Putamen (tissue), 1 donor: ENCODE measurements around the gene ZNF778.
"Not testable (repeated sequence)": the region's sequence is repeated elsewhere in the genome, so short reads cannot be mapped to it uniquely, and the experiment has no call there.

Experiments used
- DNase-seq: peaks from one replicate; pipeline ENCODE4 v3.0.0-alpha.2; 2016; ENCODE audit warnings: low spot score

The ZNF778 gene

DNA sequence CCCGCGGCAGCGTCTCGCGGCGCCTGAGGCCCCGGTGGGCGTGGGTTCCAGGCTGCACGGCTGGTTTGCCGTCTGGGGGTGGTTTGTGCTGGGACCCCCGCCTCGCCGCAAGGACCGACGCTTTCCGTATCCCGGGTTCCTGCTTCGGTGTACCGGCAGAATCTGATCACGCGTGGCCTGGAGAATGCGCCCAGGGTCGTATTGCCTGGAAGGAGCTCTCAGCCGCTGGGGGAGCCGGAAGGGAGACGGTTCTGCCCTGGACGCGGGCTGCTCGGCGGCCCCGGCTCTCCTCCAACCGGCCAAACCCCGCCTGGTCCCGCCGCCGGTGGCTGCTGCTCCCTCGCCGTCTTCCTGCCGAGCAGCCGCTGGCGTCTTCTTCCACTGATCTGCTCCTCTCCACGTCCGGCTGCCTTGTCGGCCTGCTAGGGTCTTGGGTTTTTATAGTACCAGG, 39.8 kb downstream of the ZNF778 start:
- DNase-seq: no peak

DNA sequence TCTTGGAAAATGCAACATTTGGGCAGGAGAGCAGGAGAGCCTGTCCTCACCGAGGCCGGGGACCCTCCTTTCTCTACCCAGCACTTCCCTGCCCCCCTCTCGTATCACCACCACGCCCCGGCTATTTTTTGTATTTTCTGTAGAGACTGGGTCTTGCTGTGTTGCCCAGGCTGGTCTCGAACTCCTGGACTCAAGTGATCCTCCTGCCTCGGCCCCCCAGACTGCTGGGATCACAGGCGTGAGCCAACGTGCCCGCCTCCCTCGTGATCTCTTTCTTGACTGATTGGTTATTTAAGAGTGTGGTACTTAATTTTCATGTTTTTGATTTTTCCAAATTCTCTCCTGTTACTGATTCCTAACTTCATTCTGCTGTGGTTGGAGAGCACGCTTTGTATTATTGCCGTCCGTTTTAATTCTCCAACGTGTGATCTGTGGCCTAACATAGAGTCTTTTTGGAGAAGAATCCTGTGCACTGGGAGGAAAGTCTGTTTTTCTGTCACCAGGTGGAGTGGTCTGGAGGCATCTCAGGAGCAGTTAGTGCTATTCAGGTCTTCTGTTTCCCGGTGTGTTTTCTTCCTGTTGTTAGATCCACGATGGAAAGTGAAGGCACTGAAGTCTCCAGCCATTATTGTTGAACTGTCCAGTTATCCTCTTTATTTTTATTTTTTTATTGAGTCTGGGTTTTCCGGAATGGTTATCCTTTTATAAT, 40.4 kb downstream of the ZNF778 start:
- DNase-seq: no peak

DNA sequence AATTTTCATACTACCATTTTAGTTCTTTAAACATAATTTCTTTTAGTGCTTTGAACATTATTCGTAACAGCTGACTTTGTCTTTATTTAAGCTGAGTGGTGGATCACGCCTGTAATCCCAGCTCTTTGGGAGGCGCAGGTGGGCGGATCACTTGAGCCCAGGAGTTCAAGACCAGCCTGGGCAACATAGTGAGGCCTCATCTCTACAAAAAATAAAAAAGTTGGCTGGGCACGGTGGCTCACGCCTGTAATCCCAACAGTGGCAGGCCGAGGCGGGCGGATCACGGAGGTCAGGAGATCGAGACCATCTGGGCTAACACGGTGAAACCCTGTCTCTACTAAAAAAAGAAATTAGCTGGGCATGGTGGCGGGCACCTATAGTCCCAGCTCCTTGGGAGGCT, 42.4 kb downstream of the ZNF778 start:
- not testable (repeated sequence) for DNase-seq

DNA sequence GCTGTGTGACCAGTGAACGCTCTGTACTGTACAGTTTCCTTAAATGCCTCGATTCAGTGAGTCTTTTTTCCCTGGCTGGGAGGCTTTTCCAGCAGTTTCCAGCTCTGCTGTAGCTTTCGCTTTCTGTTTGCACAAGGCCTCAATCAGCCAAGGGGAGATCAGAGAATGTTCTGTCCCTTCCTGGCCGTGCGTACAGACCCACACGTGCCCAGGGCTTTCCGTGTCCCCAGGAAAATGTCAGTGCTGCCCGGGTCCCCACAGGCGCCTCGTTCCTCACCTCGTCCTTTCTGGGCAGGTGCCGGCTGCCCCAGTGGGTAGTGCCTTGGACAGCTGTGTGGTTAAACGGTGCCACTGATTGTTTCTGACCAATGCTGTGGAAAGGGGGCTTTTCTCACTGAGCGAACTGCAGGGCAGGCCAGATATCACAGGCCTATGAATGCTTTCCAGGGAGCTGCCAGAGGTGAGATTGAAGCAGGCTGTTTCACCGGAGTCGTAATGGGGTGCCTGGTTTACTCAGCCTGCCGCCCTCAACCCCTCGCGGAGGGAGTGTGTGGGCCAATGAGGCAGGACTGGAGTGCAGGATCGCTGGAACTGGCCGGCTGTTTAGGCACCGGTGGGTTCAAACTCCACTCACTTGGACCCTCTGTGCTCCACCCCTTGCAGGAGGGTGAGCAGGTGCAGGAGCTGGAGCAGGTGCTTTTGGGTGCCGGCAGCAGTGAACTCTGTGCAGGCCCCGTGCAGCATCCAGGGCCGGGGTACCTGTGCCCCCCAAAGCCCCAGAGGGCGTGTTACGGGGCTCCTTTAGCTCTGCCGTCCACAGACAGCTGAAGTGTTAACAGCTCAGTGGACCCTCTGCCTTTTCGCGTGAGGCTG, 44.4 kb downstream of the ZNF778 start:
- no peak for DNase-seq

DNA sequence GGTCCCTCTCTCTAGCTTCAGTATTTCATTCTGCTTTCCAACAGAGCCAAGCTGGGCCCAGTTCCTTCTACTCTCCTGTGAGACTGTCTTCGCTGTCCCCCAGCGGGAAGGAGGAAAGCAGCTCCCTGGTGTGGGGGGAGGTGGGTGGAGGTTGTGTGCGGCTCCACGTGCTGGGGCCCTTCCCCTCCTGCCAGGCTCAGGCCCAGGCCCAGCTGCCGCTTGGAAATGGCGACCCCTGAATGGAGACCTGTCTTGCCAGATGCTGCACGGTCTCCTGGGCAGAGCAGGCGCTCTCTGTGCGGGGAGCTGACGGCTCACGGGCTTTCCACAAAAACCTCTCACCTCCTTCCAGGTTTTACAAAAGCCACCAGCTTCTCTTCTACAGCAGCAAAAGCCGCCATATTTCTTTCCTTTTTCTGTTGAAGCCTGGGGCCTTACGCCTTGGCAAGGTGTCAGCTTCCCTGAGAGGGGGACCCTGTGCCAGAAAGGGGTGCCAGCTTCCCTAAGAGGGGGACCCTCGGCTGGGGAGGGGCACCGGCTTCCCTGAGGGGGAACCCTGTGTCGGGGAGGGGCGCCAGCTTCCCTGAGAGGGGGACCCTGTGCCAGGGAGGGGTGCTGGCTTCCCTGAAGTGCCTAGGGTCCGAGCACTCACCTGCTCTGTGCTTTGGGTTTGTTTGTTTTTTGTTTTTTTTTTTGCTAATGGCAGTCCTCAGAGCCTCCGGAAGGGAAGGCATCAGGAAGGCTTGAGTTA, 47.5 kb downstream of the ZNF778 start:
- DNase-seq: no peak

DNA sequence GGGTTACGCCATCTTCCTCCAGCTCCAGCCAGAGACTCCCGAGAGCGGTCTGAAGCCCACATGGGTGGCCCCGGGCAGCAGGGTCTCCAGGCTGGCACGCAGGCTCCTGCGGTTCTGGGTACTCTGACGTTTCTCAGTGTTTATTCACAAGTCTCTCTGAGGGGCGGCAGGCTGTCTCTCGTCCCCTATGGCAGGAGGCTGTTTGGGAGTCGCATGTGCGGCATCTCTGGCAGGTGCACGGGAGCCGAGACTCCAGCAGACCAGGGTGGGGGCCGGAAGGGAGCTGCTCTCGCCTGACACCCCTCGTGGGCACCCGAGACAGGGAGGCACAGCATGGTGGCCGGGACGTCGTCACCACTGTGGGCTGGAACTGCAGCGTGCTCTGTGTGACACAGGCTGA, 48.1 kb downstream of the ZNF778 start:
- no peak for DNase-seq

DNA sequence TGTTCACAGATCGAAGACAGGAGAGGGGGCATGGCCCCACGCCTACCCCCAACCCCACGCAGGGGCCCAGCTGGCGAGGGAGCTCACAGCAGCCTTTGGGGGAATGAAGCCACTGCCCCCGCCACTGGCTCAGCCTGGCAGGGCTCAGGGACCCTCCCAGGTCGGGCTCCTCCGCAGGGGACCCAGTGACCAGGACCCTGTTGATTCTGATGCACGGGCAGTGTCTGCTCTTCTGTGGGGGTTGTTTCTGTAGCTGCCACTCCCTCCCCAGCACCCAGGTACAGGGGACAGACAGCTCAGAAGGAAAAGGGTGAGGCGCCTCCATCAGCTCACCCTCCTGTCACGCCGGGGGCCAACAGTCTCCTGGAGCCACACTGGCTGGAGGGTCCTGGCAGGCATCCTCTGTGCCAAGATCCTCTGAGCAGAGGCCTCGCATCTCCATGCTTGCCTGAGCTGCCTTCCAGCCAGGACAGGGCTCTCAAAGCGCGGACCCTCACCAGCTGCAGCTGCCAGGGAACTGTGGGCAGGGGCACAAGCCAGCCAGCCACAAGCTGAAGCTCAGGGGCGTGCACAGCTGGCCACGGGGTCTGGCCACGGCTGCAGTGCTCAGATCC, 49.1 kb downstream of the ZNF778 start:
- no peak for DNase-seq

DNA sequence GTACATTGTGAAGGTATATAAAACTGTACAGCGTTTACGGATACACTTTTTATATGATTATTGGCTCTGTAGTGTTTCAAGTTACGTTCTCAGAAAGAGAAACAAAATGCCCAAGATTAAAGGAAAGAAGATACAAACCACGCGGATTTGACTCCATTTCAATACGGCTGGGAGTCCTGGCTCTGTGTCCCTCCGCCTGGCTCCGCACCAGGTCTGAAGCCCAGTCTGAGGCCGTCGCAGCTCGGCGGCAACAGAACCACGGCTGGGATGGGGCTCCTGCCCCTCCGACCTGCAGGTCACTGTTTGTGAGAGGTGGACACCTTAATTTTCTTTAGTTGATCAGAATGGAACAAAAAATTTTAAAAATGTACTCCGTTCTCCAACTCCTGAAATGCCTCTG, 50.2 kb downstream of the ZNF778 start:
- not testable (repeated sequence) for DNase-seq

DNA sequence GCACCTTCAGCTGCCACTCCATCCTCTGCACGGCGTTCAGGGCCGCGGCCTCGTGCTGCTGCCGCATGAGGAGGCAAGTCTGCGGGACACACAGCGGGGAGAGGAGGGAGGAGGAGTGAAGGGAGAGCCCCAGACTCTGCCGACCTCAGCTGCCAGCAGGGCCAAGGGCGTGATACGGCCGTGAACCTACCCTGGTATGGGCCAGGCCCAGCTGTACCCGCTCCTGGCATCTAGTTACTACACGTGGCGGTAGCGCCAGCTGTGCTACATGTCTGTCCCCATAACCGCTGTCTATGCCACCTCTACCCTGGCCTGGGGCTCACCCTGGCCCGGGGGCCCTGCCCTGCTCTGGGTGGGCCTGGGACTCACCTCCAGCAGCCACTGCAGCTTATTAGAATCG, 51.1 kb downstream of the ZNF778 start:
- DNase-seq: no peak

DNA sequence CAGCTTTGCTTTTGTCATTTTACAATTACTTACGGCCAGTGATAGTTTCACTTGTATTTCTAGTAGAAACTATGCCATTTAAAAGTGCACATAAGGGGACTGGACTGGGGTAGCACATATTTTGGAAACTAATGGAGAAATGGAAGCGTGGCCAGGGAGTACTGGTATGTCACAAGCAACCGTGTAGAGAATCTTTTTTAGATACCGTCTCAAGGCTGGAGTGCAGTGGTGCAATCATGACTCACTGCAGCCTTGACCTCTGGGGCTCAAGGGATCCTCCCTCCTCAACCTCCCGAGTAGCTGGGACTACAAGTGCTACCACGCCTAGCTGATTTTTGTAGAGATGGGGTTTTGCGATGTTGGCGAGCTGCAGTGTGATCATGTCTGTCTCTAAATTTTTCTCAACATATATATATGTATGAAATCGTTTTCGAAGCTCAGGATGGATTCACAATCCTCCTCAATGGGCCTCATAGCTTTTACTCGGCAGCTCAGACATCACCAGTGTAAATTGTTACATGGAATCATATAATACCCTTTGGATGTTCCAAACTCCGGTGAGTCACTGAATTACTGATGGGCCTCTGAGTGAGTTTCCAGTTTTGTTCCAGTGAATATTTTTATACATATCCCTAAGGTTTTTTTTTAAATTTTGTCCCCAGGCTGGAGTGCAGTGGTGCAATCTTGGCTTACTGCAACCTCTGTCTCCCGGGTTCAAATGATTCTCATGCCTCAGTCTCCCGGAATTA, 51.7 kb downstream of the ZNF778 start:
- DNase-seq: no peak

DNA sequence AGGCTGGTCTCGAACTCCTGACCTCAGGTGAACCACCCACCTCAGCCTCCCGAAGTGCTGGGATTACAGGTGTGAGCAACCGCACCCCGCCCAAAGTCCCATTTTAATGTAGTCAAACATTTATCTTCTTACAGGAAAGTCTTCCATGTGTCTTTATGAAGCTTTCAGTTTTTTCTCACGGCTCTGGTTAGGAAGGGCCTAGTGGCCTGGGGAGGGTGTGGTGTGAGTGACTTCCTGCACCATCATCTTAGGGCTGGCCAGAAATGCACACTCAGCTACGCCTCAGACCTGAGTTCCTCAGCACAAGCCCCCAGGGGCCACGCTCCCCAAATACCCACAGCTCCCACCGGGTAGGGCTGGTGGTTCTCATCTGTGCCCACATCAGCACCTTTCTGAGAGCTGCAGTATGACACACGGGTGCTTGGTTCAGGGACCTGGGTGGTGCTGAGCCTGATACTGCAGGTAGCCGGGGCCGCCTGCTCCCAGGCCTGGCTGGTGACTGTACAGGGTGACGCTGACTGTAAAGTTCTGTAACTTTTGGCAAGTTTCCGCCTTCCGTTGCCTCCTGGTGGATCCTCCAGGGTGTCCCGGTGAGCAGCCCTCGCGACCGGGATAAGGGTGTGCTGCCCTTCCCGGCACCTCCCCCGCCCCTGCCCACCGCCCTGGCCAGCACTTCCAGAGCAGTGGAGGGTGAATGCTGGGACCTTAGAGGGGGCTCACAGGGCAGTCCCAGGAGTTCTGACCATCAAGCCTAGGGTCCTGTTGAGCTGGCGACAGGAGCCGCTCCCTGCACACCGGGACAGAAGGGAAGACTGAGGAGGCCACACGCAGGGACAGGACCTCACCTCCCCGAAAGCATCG, 52.5 kb downstream of the ZNF778 start:
- no peak for DNase-seq

DNA sequence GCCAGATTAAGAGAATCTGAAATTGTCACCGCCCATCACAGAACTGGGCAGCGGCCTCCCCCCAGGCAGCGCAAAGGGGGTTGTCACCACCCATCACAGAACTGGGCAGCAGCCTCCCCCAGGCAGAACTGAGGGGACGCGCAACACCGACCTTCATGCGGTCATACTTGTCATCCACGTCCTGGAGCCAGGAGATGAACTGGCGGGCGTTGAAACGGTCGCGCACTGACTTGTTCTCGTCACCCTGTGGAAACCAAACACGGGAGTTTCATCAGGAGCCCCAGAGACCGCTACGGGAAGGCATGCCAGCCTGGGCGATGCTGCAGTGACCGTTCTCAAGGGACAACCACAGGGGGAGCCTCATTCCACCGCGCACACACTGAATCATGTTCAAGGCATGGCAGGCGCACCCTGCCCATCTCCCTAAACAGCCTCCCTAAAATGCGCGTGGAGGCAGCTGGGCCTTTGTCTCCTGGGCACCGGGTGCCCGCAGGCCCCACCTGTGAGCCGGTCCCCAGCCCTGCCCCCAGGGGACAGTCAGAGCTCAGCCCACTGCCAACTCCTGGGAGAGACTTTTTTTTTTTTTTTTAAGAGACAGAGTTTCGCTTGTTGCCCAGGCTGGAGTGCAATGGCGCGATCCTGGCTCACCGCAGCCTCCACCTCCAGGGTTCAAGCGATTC, 53.3 kb downstream of the ZNF778 start:
- DNase-seq: no peak

DNA sequence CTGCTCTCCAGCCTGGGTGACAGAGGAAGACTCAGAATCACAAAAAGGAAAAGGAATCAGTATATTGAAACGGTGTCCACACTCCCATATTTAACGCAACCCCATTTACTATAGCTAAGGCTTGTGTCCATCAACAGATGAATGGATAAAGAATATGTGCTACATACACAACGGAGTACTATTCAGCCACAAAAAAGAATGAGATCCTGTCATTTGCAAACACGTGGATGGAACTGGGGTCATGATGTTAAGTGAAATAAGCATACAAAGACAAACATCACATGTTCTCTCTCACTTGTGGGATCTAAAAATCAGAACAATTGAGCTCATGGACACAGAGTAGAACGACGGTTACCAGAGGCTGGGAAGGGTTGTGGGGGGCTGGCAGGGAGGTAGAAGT, 55.1 kb downstream of the ZNF778 start:
- DNase-seq: no peak

DNA sequence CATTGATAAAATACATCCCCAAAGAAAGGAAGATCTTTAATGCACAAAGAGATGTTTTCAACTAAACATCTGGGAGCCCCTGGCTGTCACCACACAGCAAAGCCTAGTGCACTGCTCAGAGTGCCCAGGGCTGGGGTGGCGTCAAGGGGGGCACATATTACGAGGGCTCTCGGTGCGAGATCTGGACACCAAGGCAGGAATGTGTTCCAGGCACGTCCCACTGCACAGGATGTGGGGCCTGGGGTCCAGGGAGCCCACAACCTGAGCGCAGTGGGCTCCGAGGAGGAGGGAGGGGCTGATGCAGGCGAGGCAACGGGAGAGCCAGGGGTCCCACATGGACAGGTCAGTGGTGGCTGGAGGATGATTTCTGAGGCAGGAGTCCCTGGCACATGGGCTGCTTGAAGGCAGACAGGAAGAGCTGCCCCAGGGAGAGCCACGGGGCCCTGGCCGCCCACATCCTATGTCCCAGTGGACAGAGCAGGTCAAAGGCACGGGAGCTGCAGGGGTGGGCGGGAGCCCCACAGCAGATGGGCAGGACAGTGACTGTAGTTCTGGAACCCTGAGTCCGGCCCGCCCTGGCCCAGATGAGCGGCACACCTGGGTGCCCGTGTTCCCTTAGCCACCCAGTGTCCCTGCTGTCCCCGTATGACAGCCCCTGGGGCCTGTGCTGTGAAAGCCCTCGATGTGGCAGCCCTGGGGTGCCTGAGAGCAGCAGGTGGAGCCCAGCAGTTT, 56.4 kb downstream of the ZNF778 start:
- DNase-seq: no peak

DNA sequence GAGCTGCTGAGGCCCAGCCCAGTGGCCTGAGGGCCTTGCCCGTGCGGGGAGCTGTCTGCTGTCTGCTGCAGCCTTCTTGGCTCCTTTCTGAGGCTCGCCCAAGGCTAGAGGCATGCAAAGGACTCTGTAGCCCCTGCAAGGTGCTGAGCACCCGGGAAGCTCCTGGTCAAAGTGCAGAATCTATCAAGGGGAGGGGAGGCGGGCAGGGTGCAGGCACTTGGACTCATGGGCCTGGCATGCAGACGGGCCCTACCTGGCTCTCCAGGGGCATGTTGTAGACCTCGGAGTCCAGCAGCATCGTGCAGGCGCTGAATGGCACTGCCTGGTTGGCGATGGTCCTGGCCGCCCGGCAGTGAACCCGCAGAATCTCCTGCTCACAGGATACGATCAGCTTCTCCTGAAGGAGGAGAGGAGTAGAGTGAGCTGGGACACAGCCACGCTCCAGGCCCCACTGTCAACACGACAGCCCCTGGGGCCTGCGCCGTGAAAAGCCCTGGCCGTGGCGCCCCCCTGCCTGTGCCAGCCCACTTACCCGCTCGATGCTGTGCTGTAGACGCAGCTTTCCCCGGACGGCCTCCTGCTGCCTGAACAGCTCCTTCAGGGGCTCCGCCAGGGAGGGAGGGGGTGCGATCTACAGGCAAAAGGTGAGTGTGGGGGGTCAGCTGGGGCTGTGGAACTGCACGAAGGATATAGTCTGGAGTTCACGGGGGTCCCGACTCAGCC, 57.2 kb downstream of the ZNF778 start:
- DNase-seq: no peak

DNA sequence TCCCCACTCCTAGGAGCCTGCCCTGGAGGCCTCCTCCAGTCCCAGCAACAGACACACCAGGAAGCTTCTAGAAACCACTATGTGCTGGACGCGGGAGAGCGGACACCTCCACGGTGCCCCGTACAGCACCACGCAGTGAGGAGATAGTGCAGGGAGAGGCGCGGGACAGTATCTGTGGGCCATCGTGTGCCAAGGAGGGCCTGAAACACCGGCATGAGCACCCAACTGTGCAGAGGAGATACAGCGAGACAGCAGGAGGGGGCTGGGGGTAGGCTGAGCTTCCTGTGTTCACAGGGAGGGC, 57.7 kb downstream of the ZNF778 start:
- DNase-seq: no peak

DNA sequence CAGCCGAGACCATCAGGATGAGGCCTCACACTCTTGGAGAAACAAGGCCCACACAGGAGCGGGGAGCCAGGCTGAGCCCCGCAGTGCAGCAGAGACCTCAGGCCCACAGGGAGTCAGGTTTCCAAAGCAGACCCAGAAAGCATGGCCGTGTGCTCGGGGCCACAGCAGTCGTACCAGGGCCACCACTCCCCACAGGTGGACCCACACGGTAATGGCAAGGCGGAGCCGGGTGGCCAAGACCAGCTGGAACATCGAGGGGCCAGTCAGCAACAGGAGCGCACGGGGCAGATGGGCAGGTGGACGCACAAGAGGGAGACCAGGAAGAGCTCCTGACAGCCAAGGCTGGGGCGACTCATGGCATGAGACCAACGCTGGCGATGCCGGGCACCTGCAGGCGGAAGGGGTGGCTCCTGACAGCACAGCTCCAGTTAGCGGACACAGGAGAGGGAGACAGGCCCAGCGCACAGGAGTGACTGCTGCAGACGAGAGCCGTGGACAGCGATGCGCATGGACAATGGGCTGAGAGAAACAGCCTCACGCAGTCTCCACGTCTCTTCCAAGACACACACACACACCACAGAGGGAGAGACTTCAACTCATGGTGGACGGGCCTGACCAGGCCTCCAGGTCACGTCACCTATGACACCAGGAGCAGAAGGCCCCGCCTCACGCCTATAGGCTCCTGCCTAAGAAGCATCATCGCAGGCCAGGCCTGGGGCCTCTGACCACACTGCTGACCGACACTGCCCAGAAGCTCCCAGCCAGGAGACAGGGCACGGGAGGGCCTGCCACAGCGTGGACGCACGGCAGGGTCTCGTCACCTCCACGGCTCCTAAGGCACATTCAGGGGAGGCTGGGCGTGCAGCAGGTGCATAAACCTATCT, 58.6 kb downstream of the ZNF778 start:
- no peak for DNase-seq

DNA sequence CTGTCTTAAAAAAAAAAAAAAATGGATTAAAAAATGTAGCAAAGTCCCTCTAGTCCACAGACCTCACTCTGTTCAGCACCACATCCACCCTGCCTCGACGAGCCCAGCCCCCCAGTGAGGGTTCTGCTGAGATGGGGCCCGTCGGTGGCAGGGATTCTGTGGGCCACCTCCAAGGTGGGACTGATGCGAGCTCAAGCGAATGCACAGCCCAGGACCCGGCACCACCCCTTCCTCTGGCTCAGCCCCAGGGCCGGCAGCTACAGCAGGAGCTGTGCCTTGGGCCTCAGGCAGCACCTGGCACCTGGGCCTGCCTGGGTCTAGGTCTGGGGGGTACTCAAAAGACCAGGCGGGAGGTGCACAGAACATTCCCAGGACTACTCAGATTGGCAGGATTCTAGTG, 59.5 kb downstream of the ZNF778 start:
- DNase-seq: no peak
